Measurements from ENCODE around the gene DUSP22.

DNA sequence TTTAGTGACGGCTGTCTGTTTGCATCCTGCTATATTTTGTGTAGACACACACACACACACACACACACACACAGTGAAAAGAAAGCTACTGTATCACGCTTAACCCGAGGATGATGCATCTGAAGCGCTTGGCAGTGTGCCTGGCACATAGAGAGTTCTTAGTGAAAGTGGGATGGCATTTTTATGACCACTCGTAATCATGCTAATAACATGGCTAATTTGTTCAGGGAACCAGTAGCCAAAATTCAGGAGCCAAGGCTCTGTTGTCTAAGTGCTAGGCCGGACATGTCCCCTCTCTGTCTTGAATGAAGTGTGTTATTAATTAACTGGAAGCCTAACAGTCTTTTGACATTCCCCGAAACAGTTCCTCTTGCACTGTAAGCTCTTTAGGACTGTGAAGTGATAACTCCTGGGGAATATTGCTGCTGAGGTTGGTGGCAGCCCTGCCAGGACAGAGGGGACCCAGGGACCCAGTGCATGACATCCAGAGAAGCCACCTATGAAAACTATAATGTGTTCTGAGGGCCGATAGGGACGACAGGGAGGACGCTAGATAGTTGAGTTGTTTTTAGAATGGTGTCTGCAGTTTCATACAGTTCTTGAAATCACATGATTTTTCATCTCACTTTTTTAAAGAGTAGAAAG, 54.2 kb downstream of the DUSP22 start:
- TF ChIP-seq, protein P1, sequence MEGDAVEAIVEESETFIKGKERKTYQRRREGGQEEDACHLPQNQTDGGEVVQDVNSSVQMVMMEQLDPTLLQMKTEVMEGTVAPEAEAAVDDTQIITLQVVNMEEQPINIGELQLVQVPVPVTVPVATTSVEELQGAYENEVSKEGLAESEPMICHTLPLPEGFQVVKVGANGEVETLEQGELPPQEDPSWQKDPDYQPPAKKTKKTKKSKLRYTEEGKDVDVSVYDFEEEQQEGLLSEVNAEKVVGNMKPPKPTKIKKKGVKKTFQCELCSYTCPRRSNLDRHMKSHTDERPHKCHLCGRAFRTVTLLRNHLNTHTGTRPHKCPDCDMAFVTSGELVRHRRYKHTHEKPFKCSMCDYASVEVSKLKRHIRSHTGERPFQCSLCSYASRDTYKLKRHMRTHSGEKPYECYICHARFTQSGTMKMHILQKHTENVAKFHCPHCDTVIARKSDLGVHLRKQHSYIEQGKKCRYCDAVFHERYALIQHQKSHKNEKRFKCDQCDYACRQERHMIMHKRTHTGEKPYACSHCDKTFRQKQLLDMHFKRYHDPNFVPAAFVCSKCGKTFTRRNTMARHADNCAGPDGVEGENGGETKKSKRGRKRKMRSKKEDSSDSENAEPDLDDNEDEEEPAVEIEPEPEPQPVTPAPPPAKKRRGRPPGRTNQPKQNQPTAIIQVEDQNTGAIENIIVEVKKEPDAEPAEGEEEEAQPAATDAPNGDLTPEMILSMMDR (IDR thresholded peaks at IDR 0.05): no peak
- TF ChIP-seq SMC3 (IDR thresholded peaks at IDR 0.05; ENCODE audit: low read depth, low read length) (no peak), TCF12 (IDR thresholded peaks at IDR 0.05) (no peak), RXRA (IDR thresholded peaks at IDR 0.05; ENCODE audit: borderline replicate concordance, low read depth) (no peak)
